T-helper 2 cell treated with Interferon-gamma antibody and Interleukin-4, amounts not matched to agents 5 μg/mL and 100 μg/mL, for 36 hours (primary cell): ENCODE measurements around the gene CELF2.

Source experiments
- DNase-seq: peaks from one replicate; pipeline ENCODE4 v3.0.0; 2021; ENCODE audit warnings: low spot score
- H3K27ac Mint-ChIP-seq: one replicate; pipeline ENCODE4 v1.8.0; 2021; ENCODE audit warnings: mild to moderate bottlenecking, mixed read lengths
- H3K27me3 Mint-ChIP-seq: one replicate; pipeline ENCODE4 v1.8.0; 2021; ENCODE audit warnings: low read depth, mixed read lengths
- H3K36me3 Mint-ChIP-seq: one replicate; pipeline ENCODE4 v1.8.0; 2021; ENCODE audit warnings: low read depth, mixed read lengths
- H3K4me1 Mint-ChIP-seq: one replicate; pipeline ENCODE4 v1.8.0; 2021; ENCODE audit warnings: low read depth, mixed read lengths
- H3K4me3 Mint-ChIP-seq: one replicate; pipeline ENCODE4 v1.8.0; 2022; ENCODE audit warnings: mild to moderate bottlenecking, moderate library complexity, mixed read lengths
- H3K9me3 Mint-ChIP-seq: one replicate; pipeline ENCODE4 v1.8.0; 2021; ENCODE audit warnings: mixed read lengths

CELF2 gene

DNA sequence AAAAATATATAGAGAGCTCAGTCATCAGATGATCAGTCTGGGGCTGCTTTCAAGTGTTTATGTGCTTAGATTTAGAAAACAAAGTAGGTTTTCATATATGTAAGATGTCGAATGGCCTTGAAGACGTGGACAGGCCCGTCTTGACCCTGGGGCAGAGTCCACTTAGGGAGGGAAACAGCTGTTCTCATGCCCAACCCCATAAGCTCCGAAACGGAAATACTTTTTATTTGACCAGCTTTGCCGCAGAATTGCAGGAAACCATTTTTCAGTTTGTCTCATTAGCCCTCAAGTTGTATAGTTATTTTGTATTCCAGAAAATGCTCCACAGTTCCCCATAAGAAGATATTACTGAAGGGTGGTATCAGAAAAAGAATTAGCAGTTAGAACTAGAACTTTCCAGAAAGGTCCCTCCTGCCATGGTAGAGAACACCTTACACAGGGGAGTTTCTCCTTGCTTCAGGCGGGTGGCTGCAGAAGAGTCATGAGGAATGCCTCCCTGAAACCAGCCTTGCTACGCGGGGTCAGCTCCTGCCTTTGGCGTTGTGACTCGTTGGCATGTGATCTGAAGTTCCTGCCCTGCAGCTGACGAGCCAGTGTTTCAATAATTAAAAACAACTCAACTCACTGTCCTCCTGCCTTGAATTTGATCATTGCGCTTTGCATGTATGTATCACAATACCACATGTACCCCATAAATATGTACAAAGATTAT, 192.7 kb downstream of the CELF2 start:
- no peak for DNase-seq
- H3K36me3 Mint-ChIP-seq: peaks cover 84% of the 10 kb centered on the region

DNA sequence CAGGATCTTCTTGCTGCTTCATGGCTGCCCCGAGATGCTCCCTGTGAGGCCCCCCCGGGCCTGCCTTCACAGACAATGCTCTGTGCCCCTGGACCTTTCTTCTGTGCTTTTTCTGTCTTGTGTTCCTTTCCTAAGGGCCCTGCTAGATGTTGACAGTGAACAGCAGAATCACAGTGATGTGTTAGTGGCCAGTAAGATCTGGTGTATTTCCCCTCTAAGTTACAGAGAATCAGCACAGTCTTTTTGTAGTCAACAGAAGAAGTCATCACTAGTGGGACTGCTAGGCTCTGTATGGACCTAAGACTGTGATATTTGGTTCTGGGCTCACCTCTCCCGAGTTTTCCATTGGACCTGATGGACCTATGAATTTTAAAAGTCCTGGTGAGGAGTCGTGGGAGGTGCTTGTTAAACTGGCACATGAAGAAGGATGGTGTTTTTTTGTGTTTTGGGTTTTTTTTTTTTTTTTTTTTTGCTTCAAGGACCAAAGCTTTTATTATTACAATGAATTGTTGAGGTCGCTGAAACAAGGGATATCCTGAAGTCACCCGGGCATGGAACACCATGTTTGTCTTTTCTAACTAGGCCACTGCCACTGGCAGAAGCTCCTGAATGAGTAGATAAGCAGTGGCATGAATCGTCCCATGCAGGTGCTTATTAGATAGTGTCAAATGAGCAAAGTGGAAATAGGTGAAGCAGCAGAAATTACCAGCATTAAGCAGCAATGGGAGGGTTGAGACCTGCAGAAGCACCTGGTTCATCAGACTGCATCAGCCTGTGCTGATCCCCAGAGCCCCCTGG, 194.8 kb downstream of the CELF2 start:
- Mint-ChIP-seq H3K27ac (peak overlapping the region; percentile 82), H3K9me3 (no peaks in the 10 kb centered on the region)

More for the DNA sequence above, 192.7 kb downstream of the CELF2 start:
- H3K4me1 Mint-ChIP-seq: peaks cover 85% of the 10 kb centered on the region
- no peaks in the 10 kb centered on the region for H3K9me3 Mint-ChIP-seq
- H3K27ac Mint-ChIP-seq: peak overlapping the region; percentile 86
- no peaks in the 10 kb centered on the region for H3K27me3 Mint-ChIP-seq
- peak overlapping the region; percentile 76 for H3K4me3 Mint-ChIP-seq

GRCh38 chr10:11213137-11213536, 195.5 kb downstream of the CELF2 start:
- H3K9me3 Mint-ChIP-seq: no peaks in the 10 kb centered on the region
- no peaks in the 10 kb centered on the region for H3K27me3 Mint-ChIP-seq
- no peak for DNase-seq
- no peak overlapping the region for H3K4me3 Mint-ChIP-seq
- H3K36me3 Mint-ChIP-seq: peaks cover 82% of the 10 kb centered on the region
- no peak overlapping the region for H3K27ac Mint-ChIP-seq
- peaks cover 83% of the 10 kb centered on the region for H3K4me1 Mint-ChIP-seq

More for the DNA sequence above, 194.8 kb downstream of the CELF2 start:
- peaks cover 82% of the 10 kb centered on the region for H3K36me3 Mint-ChIP-seq
- no peak overlapping the region for H3K4me3 Mint-ChIP-seq
- no peaks in the 10 kb centered on the region for H3K27me3 Mint-ChIP-seq
- H3K4me1 Mint-ChIP-seq: peaks cover 84% of the 10 kb centered on the region
- DNase-seq: no peak

GRCh38 chr10:11214407-11214806, 196.7 kb downstream of the CELF2 start:
- no peak for DNase-seq
- H3K9me3 Mint-ChIP-seq: no peaks in the 10 kb centered on the region
- peaks cover 80% of the 10 kb centered on the region for H3K36me3 Mint-ChIP-seq
- no peaks in the 10 kb centered on the region for H3K27me3 Mint-ChIP-seq
- H3K27ac Mint-ChIP-seq: peak overlapping the region; percentile 19
- H3K4me3 Mint-ChIP-seq: no peak overlapping the region
- H3K4me1 Mint-ChIP-seq: peaks cover 78% of the 10 kb centered on the region

- Mint-ChIP-seq H3K27ac (no peak overlapping the region), H3K4me3 (no peak overlapping the region)
Measured at GRCh38 chr10:11215471-11215870, 197.8 kb downstream of the CELF2 start.

GRCh38 chr10:11217521-11217920, 199.8 kb downstream of the CELF2 start:
- no peaks in the 10 kb centered on the region for H3K27me3 Mint-ChIP-seq
- no peak for DNase-seq
- no peak overlapping the region for H3K4me3 Mint-ChIP-seq
- H3K27ac Mint-ChIP-seq: no peak overlapping the region
- peaks cover 61% of the 10 kb centered on the region for H3K4me1 Mint-ChIP-seq
- H3K9me3 Mint-ChIP-seq: no peaks in the 10 kb centered on the region
- H3K36me3 Mint-ChIP-seq: peaks cover 78% of the 10 kb centered on the region

More at GRCh38 chr10:11215471-11215870, 197.8 kb downstream of the CELF2 start:
- no peak for DNase-seq
- no peaks in the 10 kb centered on the region for H3K9me3 Mint-ChIP-seq
- peaks cover 79% of the 10 kb centered on the region for H3K36me3 Mint-ChIP-seq
- no peaks in the 10 kb centered on the region for H3K27me3 Mint-ChIP-seq
- peaks cover 74% of the 10 kb centered on the region for H3K4me1 Mint-ChIP-seq

- Mint-ChIP-seq H3K4me1 (peaks cover 58% of the 10 kb centered on the region), H3K36me3 (peaks cover 77% of the 10 kb centered on the region), H3K9me3 (no peaks in the 10 kb centered on the region), H3K27me3 (no peaks in the 10 kb centered on the region), H3K4me3 (peak overlapping the region; percentile 26), H3K27ac (peak overlapping the region; percentile 71)
- peak; percentile 47 for DNase-seq
Measured at GRCh38 chr10:11218395-11218794, 200.7 kb downstream of the CELF2 start.

DNA sequence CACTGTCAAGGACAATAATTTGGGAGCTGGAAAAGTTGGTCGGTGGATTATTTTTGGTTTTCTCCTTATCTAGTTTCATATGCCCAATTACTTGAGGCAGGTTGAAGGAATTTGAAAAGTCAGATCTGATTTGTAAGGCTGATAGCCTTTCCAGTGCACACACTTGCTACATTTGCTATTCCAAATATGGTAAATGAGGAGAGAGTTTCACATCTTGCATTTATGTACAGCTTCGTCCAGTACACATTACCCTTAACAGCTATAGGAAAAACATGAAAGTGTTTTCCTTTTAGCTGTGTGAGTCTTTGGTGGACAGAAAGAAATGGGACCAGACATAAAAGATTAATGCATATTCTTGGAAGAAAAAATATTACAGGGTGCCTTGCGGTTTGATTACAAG, 201.8 kb downstream of the CELF2 start:
- peaks cover 77% of the 10 kb centered on the region for H3K36me3 Mint-ChIP-seq
- H3K4me3 Mint-ChIP-seq: no peak overlapping the region
- DNase-seq: no peak
- no peaks in the 10 kb centered on the region for H3K27me3 Mint-ChIP-seq
- peak overlapping the region; percentile 34 for H3K27ac Mint-ChIP-seq
- H3K4me1 Mint-ChIP-seq: peaks cover 64% of the 10 kb centered on the region
- H3K9me3 Mint-ChIP-seq: no peaks in the 10 kb centered on the region

GRCh38 chr10:11223081-11223480, 205.4 kb downstream of the CELF2 start:
- H3K36me3 Mint-ChIP-seq: peaks cover 69% of the 10 kb centered on the region
- no peak overlapping the region for H3K4me3 Mint-ChIP-seq
- H3K27ac Mint-ChIP-seq: no peak overlapping the region
- no peaks in the 10 kb centered on the region for H3K27me3 Mint-ChIP-seq
- H3K4me1 Mint-ChIP-seq: peaks cover 65% of the 10 kb centered on the region
- no peaks in the 10 kb centered on the region for H3K9me3 Mint-ChIP-seq
- no peak for DNase-seq

DNA sequence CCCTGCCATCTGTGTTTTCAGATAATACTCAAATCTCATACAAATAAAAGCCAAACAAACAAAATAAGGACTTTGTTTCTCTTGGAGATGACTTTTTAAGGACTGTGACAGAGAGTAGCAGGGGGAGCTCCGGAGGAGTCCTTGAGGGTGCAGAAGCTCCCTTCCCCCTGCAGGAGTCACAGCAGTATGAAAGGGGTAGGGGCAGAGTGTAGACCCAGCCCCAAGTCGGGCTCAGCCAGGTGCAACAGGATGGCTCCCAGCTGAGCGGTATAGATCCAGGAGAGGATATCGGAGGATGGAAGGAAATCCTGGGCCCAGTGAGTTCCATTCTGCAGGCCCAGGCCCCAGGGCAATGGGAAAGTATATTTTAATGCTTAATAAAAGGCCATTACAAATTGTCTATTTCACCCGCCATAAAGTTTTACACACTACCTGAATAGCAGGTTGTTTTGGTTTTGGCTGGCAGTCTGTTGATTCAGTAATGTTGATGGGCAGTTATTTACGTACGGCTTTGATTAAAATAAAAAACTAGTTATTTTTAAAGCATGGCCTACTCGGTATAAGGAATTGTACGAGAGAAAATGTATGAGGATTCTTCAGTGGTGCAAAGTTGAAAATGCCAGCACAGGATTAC, 206.0 kb downstream of the CELF2 start:
- Mint-ChIP-seq H3K27me3 (no peaks in the 10 kb centered on the region), H3K4me1 (peaks cover 66% of the 10 kb centered on the region), H3K9me3 (no peaks in the 10 kb centered on the region), H3K36me3 (peaks cover 68% of the 10 kb centered on the region), H3K4me3 (no peak overlapping the region), H3K27ac (no peak overlapping the region)
- DNase-seq: no peak

- peaks cover 63% of the 10 kb centered on the region for H3K4me1 Mint-ChIP-seq
- DNase-seq: no peak
- no peaks in the 10 kb centered on the region for H3K27me3 Mint-ChIP-seq
- H3K9me3 Mint-ChIP-seq: no peaks in the 10 kb centered on the region
- H3K36me3 Mint-ChIP-seq: peaks cover 67% of the 10 kb centered on the region
- H3K4me3 Mint-ChIP-seq: peak overlapping the region; percentile 8
- H3K27ac Mint-ChIP-seq: peak overlapping the region; percentile 27
Measured at GRCh38 chr10:11224321-11224720, 206.6 kb downstream of the CELF2 start.

- peak overlapping the region; percentile 87 for H3K27ac Mint-ChIP-seq
Measured at GRCh38 chr10:11224792-11225416, 207.2 kb downstream of the CELF2 start.

GRCh38 chr10:11225935-11226334, 208.3 kb downstream of the CELF2 start:
- no peaks in the 10 kb centered on the region for H3K27me3 Mint-ChIP-seq
- peak overlapping the region; percentile 55 for H3K4me3 Mint-ChIP-seq
- H3K27ac Mint-ChIP-seq: peak overlapping the region; percentile 87
- DNase-seq: peak; percentile 78
- peaks cover 65% of the 10 kb centered on the region for H3K36me3 Mint-ChIP-seq
- no peaks in the 10 kb centered on the region for H3K9me3 Mint-ChIP-seq
- H3K4me1 Mint-ChIP-seq: peaks cover 63% of the 10 kb centered on the region

More at GRCh38 chr10:11224792-11225416, 207.2 kb downstream of the CELF2 start:
- no peaks in the 10 kb centered on the region for H3K9me3 Mint-ChIP-seq
- no peak for DNase-seq
- peak overlapping the region; percentile 8 for H3K4me3 Mint-ChIP-seq
- no peaks in the 10 kb centered on the region for H3K27me3 Mint-ChIP-seq
- peaks cover 67% of the 10 kb centered on the region for H3K36me3 Mint-ChIP-seq
- peaks cover 63% of the 10 kb centered on the region for H3K4me1 Mint-ChIP-seq
